ENCODE measurements around the gene PIK3AP1.

Gene PIK3AP1

GRCh38 chr10:96637709-96638108 lies 82.6 kb downstream of the PIK3AP1 start:
- Histone ChIP-seq H3K27me3 (ENCODE audit: insufficient read depth, low read depth, severe bottlenecking) (no peaks in the 10 kb centered on the region), H3K9me3 (ENCODE audit: severe bottlenecking) (no peaks in the 10 kb centered on the region), H3K27ac (no peak overlapping the region), H3K36me3 (no peaks in the 10 kb centered on the region), H3K4me3 (ENCODE audit: low read depth, low read length) (no peak overlapping the region)
- no peak for DNase-seq
- no peak for TF ChIP-seq CTCF (IDR thresholded peaks at IDR 0.05; ENCODE audit: low read depth, low read length)

GRCh38 chr10:96636551-96636950 lies 83.8 kb downstream of the PIK3AP1 start:
- no peak for TF ChIP-seq CTCF (IDR thresholded peaks at IDR 0.05; ENCODE audit: low read depth, low read length)
- no peak for DNase-seq
- Histone ChIP-seq H3K27ac (no peak overlapping the region), H3K4me3 (ENCODE audit: low read depth, low read length) (no peak overlapping the region), H3K9me3 (ENCODE audit: severe bottlenecking) (no peaks in the 10 kb centered on the region), H3K27me3 (ENCODE audit: insufficient read depth, low read depth, severe bottlenecking) (no peaks in the 10 kb centered on the region), H3K36me3 (no peaks in the 10 kb centered on the region)

GRCh38 chr10:96632974-96633710 lies 87.2 kb downstream of the PIK3AP1 start:
- TF ChIP-seq CTCF (IDR thresholded peaks at IDR 0.05; ENCODE audit: low read depth, low read length), result no peak

GRCh38 chr10:96627292-96627691 lies 93.0 kb downstream of the PIK3AP1 start:
- H3K9me3 ChIP-seq (ENCODE audit: severe bottlenecking), result no peaks in the 10 kb centered on the region
- no peaks in the 10 kb centered on the region for H3K36me3 ChIP-seq
- no peak for TF ChIP-seq CTCF (IDR thresholded peaks at IDR 0.05; ENCODE audit: low read depth, low read length)

More at GRCh38 chr10:96632974-96633710, 87.2 kb downstream of the PIK3AP1 start:
- no peaks in the 10 kb centered on the region for H3K36me3 ChIP-seq
- DNase-seq, result no peak
- no peak overlapping the region for H3K27ac ChIP-seq
- H3K9me3 ChIP-seq (ENCODE audit: severe bottlenecking), result no peaks in the 10 kb centered on the region
- H3K27me3 ChIP-seq (ENCODE audit: insufficient read depth, low read depth, severe bottlenecking), result no peaks in the 10 kb centered on the region
- no peak overlapping the region for H3K4me3 ChIP-seq (ENCODE audit: low read depth, low read length)

GRCh38 chr10:96626795-96627194 lies 93.5 kb downstream of the PIK3AP1 start:
- peak; percentile 50 for TF ChIP-seq CTCF (IDR thresholded peaks at IDR 0.05; ENCODE audit: low read depth, low read length)
- H3K27ac ChIP-seq, result no peak overlapping the region
- DNase-seq, result peak; percentile 50
- no peak overlapping the region for H3K4me3 ChIP-seq (ENCODE audit: low read depth, low read length)
- H3K36me3 ChIP-seq, result no peaks in the 10 kb centered on the region
- no peaks in the 10 kb centered on the region for H3K9me3 ChIP-seq (ENCODE audit: severe bottlenecking)
- H3K27me3 ChIP-seq (ENCODE audit: insufficient read depth, low read depth, severe bottlenecking), result no peaks in the 10 kb centered on the region

More at GRCh38 chr10:96627292-96627691, 93.0 kb downstream of the PIK3AP1 start:
- Histone ChIP-seq H3K27me3 (ENCODE audit: insufficient read depth, low read depth, severe bottlenecking) (no peaks in the 10 kb centered on the region), H3K4me3 (ENCODE audit: low read depth, low read length) (no peak overlapping the region), H3K27ac (no peak overlapping the region)
- no peak for DNase-seq

- Histone ChIP-seq H3K27me3 (ENCODE audit: insufficient read depth, low read depth, severe bottlenecking) (no peaks in the 10 kb centered on the region), H3K9me3 (ENCODE audit: severe bottlenecking) (no peaks in the 10 kb centered on the region), H3K4me3 (ENCODE audit: low read depth, low read length) (no peak overlapping the region), H3K36me3 (no peaks in the 10 kb centered on the region), H3K27ac (no peak overlapping the region)
- TF ChIP-seq CTCF (IDR thresholded peaks at IDR 0.05; ENCODE audit: low read depth, low read length), result no peak
- DNase-seq, result no peak
Measured at GRCh38 chr10:96625173-96625572, 95.1 kb downstream of the PIK3AP1 start.

All from WERI-Rb-1 (cell line).